ENCODE results near the gene KCNA5.

The KCNA5 gene

DNA sequence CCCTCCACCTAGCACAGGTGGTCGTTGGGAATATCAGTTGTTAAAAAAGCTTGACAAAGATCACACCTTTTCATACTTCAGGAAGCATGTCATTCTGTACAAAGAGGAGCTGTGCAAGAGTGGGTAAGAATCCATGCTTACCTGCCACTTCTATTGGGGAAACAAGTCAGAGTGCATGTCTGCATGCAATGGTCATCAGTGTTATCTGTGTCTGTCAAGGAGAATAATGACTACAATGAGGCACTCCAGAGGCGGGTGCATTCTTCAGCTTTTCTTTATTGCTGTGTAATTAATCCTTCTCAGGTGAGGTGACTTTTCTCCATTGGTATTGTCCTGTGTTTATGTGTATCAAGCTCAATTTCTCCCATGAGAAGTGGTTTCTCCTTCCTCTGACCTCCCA, 24.4 kb downstream of the KCNA5 start:
- Mint-ChIP-seq H3K9me3 (no peaks in the 10 kb centered on the region), H3K27ac (no peak overlapping the region), H3K4me3 (no peak overlapping the region), H3K4me1 (no peaks in the 10 kb centered on the region), H3K36me3 (no peaks in the 10 kb centered on the region)
- no peak for DNase-seq (ENCODE audit: low spot score in 2 of 2)
- ATAC-seq = no peak

DNA sequence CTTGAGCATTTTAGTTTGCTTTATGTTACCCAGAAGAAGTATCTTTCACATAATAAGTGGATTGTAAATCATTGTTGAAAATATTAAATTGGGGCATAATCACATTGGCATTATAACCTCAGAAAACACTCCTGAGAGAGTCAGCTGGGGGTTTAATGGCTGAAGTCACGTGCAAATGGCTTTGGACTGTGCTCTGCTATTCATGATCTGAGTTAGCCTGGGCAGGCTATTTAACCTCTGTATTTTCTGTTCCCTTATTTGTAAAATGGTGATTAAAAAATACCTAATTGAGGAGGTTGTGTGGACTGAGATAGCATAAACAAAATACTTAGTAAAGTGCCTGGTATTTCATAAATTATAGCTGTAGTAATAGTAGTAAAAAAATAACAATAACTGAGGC, 24.9 kb downstream of the KCNA5 start:
- Mint-ChIP-seq H3K4me3 (no peak overlapping the region), H3K27ac (no peak overlapping the region), H3K4me1 (no peaks in the 10 kb centered on the region), H3K36me3 (no peaks in the 10 kb centered on the region), H3K9me3 (no peaks in the 10 kb centered on the region)
- DNase-seq (ENCODE audit: low spot score in 2 of 2) (no peak), ATAC-seq (no peak)

DNA sequence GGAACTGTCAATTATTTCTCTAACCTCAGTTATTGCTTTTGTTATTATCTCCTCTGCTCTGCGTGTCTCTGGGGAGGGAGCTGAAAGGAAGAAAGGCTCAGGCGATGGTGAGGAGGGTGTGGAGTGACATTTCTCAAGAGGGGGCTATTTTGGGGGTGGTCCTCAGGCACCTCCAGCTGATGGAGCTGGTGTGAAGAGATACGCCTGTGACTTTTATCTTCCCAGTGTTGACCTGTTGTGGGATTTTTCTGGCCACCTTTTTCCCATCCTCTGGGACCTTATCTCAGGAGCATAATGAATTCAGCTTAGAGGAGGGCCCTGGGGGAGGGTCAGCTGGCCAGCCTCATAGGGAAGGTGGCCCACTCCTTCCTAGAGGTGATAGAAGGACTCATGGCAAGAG, 26.4 kb downstream of the KCNA5 start:
- Mint-ChIP-seq H3K27ac (no peak overlapping the region), H3K9me3 (no peaks in the 10 kb centered on the region), H3K4me1 (no peaks in the 10 kb centered on the region), H3K4me3 (no peak overlapping the region), H3K36me3 (no peaks in the 10 kb centered on the region)
- ATAC-seq (no peak), DNase-seq (ENCODE audit: low spot score in 2 of 2) (no peak)

DNA sequence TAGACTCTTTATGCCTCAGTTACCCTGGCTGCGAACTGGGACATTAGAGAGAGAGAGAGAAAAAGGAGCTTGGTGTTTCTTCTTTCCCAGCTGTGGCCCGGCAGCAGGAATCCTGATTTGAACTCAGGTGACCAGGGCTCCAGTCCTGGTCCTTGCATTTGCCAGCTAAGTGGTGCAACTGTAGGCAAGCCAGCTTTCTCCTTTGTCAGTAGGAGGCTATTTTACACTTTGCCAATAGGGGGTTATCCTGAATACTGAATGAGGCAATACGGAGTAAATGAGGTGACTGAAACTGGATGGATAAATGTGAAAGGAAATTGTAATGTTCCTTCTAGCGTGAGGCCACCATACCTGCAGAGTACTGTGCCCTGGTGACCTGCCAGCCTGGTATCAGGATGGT, 27.8 kb downstream of the KCNA5 start:
- H3K36me3 Mint-ChIP-seq = no peaks in the 10 kb centered on the region
- ATAC-seq (no peak), DNase-seq (ENCODE audit: low spot score in 2 of 2) (no peak)
- no peaks in the 10 kb centered on the region for H3K4me1 Mint-ChIP-seq
- H3K9me3 Mint-ChIP-seq = no peaks in the 10 kb centered on the region
- H3K27ac Mint-ChIP-seq = no peak overlapping the region
- no peak overlapping the region for H3K4me3 Mint-ChIP-seq

DNA sequence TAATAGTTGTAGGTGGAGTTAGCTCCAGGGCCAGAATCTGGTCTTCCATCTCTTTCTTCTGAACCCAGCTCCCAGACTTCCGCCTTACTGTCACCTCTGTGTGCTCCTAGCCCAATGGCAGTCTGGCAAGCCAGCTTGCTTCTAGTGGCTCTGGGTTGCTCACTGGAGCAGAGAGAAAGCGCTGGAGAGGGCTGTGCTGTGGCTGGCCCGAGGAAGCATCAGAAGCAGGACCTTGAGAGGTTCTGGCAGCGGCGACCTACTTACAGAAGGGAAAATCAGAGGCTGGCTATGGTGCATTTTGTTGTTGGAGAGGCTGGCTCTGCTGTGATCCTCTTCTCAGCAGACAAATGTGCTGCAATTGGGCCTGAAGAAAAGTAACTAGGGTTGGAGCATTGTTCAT, 28.6 kb downstream of the KCNA5 start:
- no peaks in the 10 kb centered on the region for H3K9me3 Mint-ChIP-seq
- H3K4me1 Mint-ChIP-seq = no peaks in the 10 kb centered on the region
- H3K4me3 Mint-ChIP-seq = no peak overlapping the region
- no peak overlapping the region for H3K27ac Mint-ChIP-seq
- ATAC-seq = no peak
- H3K36me3 Mint-ChIP-seq = no peaks in the 10 kb centered on the region
- no peak for DNase-seq (ENCODE audit: low spot score in 2 of 2)

DNA sequence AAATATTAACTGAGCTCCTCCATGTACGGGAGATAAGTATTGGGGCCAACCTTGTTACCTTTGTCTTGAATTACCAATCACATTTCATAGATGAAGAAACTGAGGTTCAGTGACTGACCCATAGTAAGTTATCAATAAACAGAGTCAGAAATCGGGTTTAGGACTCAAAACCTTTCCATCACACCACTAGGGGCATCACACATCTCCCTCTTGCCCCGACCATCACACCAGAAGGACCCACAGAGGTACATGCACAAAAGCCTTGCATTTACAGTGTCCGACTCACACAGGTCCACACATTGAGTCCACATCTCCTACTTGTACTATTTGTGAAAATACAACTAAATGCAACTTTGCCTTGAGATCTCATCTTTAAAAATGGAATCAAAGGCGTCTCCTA, 29.4 kb downstream of the KCNA5 start:
- Mint-ChIP-seq H3K36me3 (no peaks in the 10 kb centered on the region), H3K9me3 (no peaks in the 10 kb centered on the region), H3K4me3 (no peak overlapping the region), H3K4me1 (no peaks in the 10 kb centered on the region), H3K27ac (no peak overlapping the region)
- DNase-seq (ENCODE audit: low spot score in 2 of 2) (no peak), ATAC-seq (no peak)

DNA sequence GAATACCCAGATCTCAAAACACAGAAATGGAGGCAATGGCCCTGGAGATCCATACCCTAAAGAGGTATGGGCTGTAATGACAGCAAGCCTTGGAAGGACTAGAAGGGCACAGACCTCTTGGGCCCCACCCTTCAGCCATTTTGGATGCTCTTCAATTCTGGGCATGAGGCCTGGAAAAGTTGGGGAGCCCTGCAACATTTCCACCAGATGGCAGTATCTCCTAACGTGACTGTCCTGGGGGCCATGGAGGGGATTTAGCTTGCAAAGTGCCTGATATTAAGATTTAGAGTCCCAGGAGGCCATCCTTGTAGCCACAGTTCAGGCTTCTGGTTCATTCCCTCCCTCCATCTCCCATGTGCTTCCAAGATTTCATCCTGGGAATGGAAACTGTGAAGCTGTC, 30.2 kb downstream of the KCNA5 start:
- H3K27ac Mint-ChIP-seq = no peak overlapping the region
- ATAC-seq (no peak), DNase-seq (ENCODE audit: low spot score in 2 of 2) (no peak)
- no peaks in the 10 kb centered on the region for H3K36me3 Mint-ChIP-seq
- H3K4me1 Mint-ChIP-seq = no peaks in the 10 kb centered on the region
- no peaks in the 10 kb centered on the region for H3K9me3 Mint-ChIP-seq
- no peak overlapping the region for H3K4me3 Mint-ChIP-seq

DNA sequence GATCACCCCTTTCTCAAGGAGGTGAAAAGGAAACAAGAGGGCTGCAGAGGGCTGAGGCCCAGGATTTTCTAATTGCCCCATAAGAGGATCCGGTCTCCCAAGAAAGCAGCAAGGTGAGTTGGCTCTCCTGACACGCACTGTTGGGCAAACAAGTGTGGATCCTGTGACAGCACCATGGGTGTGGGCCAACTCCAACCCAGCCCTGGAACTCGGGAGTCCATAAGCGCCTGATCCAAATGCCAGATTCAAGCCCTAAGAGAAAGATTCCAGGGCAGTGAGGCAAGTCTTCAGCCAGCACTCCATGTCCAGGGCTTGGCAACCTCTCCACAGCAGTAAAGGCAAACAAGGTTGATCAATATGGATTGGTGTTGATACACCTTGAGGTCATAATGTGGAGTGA, 33.1 kb downstream of the KCNA5 start:
- no peaks in the 10 kb centered on the region for H3K4me1 Mint-ChIP-seq
- no peaks in the 10 kb centered on the region for H3K36me3 Mint-ChIP-seq
- DNase-seq (ENCODE audit: low spot score in 2 of 2) (no peak), ATAC-seq (no peak)
- H3K27ac Mint-ChIP-seq = no peak overlapping the region
- H3K9me3 Mint-ChIP-seq = no peaks in the 10 kb centered on the region
- no peak overlapping the region for H3K4me3 Mint-ChIP-seq

DNA sequence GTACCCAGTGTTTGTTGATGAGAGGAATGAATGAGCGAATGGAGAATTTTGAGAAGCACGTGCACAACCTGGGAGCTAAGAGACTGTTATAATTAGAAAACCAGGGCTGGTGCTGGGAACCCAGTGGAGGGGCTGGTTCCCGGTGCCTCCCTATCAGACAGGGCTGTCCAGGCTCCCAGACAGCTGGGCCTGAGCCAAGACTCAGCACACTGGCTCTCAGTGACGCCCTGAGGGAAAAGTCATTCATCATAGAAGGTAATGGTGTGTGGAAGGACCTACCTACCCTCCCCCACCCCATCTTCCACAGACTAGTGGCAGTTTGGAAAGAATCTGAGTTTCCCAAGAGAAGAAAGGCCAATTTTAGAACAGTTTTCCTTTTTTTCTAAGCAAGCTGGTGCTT, 34.7 kb downstream of the KCNA5 start:
- no peaks in the 10 kb centered on the region for H3K9me3 Mint-ChIP-seq
- no peaks in the 10 kb centered on the region for H3K4me1 Mint-ChIP-seq
- no peak overlapping the region for H3K27ac Mint-ChIP-seq
- no peaks in the 10 kb centered on the region for H3K36me3 Mint-ChIP-seq
- no peak for DNase-seq (ENCODE audit: low spot score in 2 of 2)
- no peak overlapping the region for H3K4me3 Mint-ChIP-seq
- ATAC-seq = peak; percentile 29

DNA sequence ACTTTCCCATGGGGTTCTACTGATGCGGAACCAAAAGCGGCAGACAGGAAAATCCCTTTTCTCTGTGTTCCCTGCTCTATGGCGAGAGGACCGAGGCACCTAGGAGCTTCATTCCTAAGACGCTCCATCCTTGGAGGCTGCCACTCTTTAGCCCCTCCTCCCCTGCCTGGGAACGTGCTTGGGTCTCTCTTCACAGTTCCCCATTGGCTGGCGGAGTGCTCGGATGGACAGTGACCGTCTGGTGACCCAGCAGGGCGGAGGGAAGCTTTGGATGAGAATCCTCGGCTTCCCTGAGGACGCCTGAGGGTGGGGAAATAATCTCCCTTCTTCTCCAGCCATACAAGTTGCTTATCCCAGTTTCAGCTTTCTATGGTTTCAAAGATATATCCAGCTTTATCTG, 37.3 kb downstream of the KCNA5 start:
- H3K9me3 Mint-ChIP-seq = no peaks in the 10 kb centered on the region
- no peaks in the 10 kb centered on the region for H3K4me1 Mint-ChIP-seq
- H3K36me3 Mint-ChIP-seq = no peaks in the 10 kb centered on the region
- no peak for ATAC-seq
- no peak overlapping the region for H3K4me3 Mint-ChIP-seq
- no peak overlapping the region for H3K27ac Mint-ChIP-seq
- no peak for DNase-seq (ENCODE audit: low spot score in 2 of 2)

DNA sequence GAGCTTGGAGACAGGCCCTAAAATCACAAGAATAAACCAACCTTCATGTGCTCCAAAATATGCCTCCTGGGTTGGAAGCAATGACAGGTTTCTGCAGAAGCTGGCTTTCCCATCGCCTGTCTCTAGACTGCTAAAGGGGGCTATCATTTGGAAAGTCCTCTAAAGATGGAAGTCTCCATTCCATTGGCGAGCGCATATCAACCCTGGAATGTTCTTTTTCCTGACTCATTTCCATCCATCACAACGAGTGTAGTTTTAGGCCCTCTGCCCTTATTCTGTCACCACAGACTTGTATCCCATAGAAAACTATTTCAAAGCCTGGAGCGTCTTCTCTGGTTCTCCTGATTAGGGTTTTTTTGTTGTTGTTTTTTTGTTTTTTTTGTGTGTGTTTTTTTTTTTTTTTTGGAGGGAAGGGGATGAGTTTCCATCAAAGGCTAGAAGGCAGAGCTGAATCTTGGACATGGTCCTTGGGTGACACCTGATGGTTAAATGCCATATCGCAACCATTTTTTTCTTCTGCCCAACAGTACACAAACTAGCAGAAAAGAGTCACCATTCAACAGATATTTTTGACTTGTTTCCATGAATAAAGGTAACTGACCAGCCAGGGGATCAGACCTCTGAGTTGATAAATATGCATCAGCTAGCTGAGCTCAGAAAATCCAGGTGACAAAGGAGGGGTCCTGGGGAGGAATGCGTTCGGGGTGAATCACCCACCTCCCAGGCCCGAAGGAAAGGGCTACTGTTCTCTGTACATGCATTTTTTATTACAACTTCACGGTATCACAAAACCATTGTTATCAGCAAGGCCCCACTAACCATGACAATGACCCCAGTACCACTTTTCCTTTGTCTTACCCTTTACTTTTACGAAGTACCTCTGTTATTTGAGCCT, 40.5 kb downstream of the KCNA5 start:
- Mint-ChIP-seq H3K9me3 (no peaks in the 10 kb centered on the region), H3K4me1 (no peaks in the 10 kb centered on the region), H3K36me3 (no peaks in the 10 kb centered on the region), H3K27ac (no peak overlapping the region), H3K4me3 (no peak overlapping the region)
- DNase-seq (ENCODE audit: low spot score in 2 of 2) = no peak
- no peak for ATAC-seq

DNA sequence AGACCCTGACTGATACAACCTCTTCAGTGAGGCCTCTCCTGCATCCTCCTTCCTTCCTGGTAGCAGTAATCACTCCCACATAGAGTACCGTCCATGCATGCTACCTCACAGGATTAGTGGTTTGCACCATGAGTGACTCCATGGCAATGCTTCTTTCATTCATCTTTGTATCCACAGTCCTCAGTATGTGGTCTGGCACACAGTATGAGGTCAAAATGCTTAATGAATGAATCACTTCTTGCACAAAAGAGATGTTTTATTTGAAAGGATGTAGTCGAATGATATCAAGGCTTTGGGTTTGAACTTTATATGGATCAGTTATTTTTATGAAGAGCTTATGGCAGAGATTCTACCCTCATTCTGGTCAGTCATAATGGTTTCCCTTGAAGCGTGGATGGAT, 42.2 kb downstream of the KCNA5 start:
- ATAC-seq (no peak), DNase-seq (ENCODE audit: low spot score in 2 of 2) (no peak)
- H3K27ac Mint-ChIP-seq = no peak overlapping the region

DNA sequence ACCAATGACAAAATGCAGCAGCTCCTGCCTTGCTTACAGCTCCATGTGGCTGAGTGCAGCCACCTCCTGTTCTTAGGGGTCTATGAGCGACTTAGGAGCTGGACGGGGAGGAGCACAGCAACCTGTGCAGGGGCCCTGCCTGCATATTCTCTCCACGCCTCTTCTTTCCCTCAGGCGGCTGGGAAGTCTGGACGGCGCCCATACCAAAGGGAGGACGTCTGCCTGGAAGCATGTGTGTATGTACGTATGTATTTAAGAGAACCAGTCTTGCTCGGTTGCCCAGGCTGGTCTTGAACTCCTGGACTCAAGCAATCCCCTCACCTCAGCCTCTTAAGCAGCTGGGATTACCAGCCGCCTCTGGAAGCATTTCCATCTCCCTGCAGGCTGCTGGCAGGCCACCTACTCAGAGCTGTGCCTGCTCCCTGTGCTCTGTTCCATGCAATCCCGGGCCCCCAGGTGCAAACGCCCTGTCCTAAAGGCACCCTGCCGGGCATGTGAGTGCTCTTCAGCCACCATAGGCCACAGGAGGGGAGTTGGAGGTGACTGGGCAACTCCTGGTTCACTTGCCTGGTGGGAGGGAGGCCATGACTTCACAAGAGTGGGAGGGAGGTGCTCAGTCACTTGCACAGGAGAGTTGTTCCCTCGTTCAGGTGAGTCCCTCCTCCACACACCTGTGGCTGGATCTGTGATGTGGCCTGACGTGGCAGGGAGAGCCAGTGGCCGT, 44.3 kb downstream of the KCNA5 start:
- no peak for ATAC-seq
- Mint-ChIP-seq H3K36me3 (no peaks in the 10 kb centered on the region), H3K9me3 (no peaks in the 10 kb centered on the region), H3K4me1 (no peaks in the 10 kb centered on the region), H3K27ac (no peak overlapping the region), H3K4me3 (no peak overlapping the region)
- no peak for DNase-seq (ENCODE audit: low spot score in 2 of 2)

More for the DNA sequence above, 42.2 kb downstream of the KCNA5 start:
- H3K9me3 Mint-ChIP-seq = no peaks in the 10 kb centered on the region
- no peaks in the 10 kb centered on the region for H3K4me1 Mint-ChIP-seq
- H3K36me3 Mint-ChIP-seq = no peaks in the 10 kb centered on the region
- H3K4me3 Mint-ChIP-seq = no peak overlapping the region

DNA sequence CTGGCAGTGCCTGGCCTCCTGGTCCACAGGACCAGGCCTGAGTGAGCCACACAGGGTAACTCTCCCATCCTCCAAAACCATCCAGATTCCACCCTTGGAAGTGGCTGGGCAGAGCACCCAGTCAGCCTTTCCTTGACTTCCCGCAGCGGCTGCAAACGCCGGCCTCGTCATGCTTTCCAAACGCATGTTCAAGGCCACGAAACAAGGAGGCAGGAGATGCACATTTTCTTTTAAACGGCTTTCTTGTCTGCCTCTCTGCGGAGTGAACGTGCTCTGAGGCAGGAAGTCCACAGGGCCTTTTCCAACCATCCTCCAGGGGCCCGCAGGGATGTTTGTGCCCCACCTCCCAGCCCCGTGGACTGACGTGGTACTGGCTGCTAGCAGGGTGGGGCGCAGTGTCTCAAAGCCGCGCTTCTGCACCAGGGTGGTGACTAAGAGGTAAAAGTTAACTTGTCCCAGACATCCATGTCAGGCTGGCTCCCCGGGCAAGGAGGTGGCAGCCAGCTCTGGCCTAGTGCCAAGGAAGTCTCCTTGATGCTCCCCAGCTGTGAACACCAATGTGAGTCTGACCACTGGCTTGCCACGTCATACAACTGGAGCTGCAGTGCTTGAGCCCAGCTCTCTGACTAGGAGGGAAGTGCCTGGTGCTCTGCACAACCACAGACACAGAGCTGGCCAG, 45.0 kb downstream of the KCNA5 start:
- H3K36me3 Mint-ChIP-seq = no peaks in the 10 kb centered on the region
- ATAC-seq (peak; percentile 8), DNase-seq (ENCODE audit: low spot score in 2 of 2) (no peak)
- no peaks in the 10 kb centered on the region for H3K4me1 Mint-ChIP-seq
- no peak overlapping the region for H3K4me3 Mint-ChIP-seq
- H3K27ac Mint-ChIP-seq = no peak overlapping the region
- no peaks in the 10 kb centered on the region for H3K9me3 Mint-ChIP-seq

DNA sequence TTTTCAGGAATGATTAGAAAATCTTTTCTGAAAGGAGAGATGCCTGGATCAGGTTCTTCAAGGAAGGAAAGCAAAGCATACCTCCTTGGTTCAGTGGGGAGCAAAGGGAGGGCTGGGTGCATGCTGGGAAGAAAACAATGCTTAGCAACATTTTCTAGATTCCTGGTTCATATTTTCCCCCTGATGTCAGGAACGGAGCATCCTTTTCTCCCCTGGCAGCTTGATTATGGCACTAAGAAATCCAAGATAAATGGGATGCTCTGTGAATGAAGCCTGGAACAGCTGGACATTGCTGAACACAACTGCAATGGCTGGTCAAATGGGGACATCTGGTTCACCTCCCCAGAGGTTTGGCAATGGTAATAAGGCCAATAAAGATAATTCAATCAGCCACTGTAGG, 50.9 kb downstream of the KCNA5 start:
- Mint-ChIP-seq H3K27ac (no peak overlapping the region), H3K36me3 (no peaks in the 10 kb centered on the region), H3K9me3 (no peaks in the 10 kb centered on the region), H3K4me1 (no peaks in the 10 kb centered on the region), H3K4me3 (no peak overlapping the region)
- no peak for DNase-seq (ENCODE audit: low spot score in 2 of 2)
- ATAC-seq = no peak

DNA sequence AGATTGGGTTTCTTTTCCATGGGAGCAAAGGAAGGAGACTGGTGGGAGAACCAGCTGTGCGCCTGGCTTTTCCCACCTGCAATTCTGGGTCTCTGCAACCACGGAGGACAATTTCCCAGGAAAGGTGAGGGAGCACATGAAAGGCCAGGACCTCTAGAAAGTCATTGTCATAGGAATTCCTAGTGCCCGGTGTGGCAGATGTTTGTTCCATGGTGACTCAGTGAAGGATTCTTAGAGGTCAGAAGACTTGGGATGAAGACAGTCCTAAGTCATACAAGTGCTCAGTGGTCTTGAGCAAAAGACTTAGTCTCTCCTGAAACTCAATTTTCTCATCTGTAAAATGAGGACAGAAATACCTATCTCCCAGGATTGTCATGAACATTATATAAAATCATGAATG, 51.3 kb downstream of the KCNA5 start:
- Mint-ChIP-seq H3K27ac (no peak overlapping the region), H3K9me3 (no peaks in the 10 kb centered on the region), H3K36me3 (no peaks in the 10 kb centered on the region), H3K4me1 (no peaks in the 10 kb centered on the region), H3K4me3 (no peak overlapping the region)
- DNase-seq (ENCODE audit: low spot score in 2 of 2) (no peak), ATAC-seq (no peak)

Data from stimulated activated effector memory CD8-positive, alpha-beta T cell treated with anti-CD3 and anti-CD28 coated beads, Interleukin-12 subunit alpha, Interleukin-12 subunit beta, amount 100 ng/mL, for 72 hours (primary cell).